Loucy (cell line): ENCODE measurements around the gene SHC4.

Experiments
- H2AFZ ChIP-seq: fragments of 200-600 bp; sonication (generic); 2 replicates; pipeline ENCODE4 v1.6.0; 2016; ENCODE audit warnings: antibody characterized with exemption, mild to moderate bottlenecking, low read length, moderate library complexity
- H3F3A ChIP-seq: fragments of 200-600 bp; 2 replicates; pipeline ENCODE4 v1.6.0; 2016; ENCODE audit warnings: antibody characterized with exemption, low read depth, mild to moderate bottlenecking
- H3K27me3 ChIP-seq: fragments of 200-600 bp; sonication (generic); 2 replicates; pipeline ENCODE4 v1.6.1; 2014; ENCODE audit warnings: low read length, mild to moderate bottlenecking; ENCODE audit not compliant: insufficient read depth, poor library complexity, severe bottlenecking
- H3K36me3 ChIP-seq: fragments of 200-600 bp; sonication (generic); 2 replicates; pipeline ENCODE4 v1.6.1; 2016; ENCODE audit warnings: low read length; ENCODE audit not compliant: insufficient read depth
- H3K4me1 ChIP-seq: fragments of 200-600 bp; sonication (generic); 2 replicates; pipeline ENCODE4 v1.5.1; 2014; ENCODE audit warnings: low read length, mild to moderate bottlenecking; ENCODE audit not compliant: insufficient read depth, poor library complexity, severe bottlenecking
- H3K4me2 ChIP-seq: fragments of 200-600 bp; sonication (generic); 2 replicates; pipeline ENCODE4 v1.6.0; 2014; ENCODE audit warnings: antibody characterized with exemption, low read length, low read depth, mild to moderate bottlenecking; ENCODE audit not compliant: poor library complexity, severe bottlenecking
- H3K4me3 ChIP-seq: fragments of 200-600 bp; sonication (generic); 2 replicates; pipeline ENCODE4 v1.5.1; 2014; ENCODE audit warnings: low read length, mild to moderate bottlenecking, mixed read lengths; ENCODE audit not compliant: poor library complexity, severe bottlenecking
- H3K79me2 ChIP-seq: fragments of 200-600 bp; sonication (generic); 2 replicates; pipeline ENCODE4 v1.6.1; 2014; ENCODE audit warnings: low read length; ENCODE audit not compliant: insufficient read depth
- H3K9ac ChIP-seq: fragments of 200-600 bp; sonication (generic); 2 replicates; pipeline ENCODE4 v1.6.0; 2014; ENCODE audit warnings: mild to moderate bottlenecking, low read depth, low read length, moderate library complexity; ENCODE audit not compliant: poor library complexity, severe bottlenecking
- H3K9me2 ChIP-seq: fragments of 200-600 bp; sonication (generic); replicated peaks from 2 replicates; pipeline ENCODE4 v1.6.1; 2016; ENCODE audit warnings: low read depth, low read length, mixed read lengths
- H3K9me3 ChIP-seq: fragments of 200-600 bp; sonication (generic); 2 replicates; pipeline ENCODE4 v1.6.1; 2014; ENCODE audit warnings: mild to moderate bottlenecking, antibody characterized with exemption, low read length, low read depth; ENCODE audit not compliant: insufficient read depth
- H4K20me1 ChIP-seq: fragments of 200-600 bp; sonication (generic); 2 replicates; pipeline ENCODE4 v1.6.0; 2014; ENCODE audit warnings: antibody characterized with exemption, low read length, mild to moderate bottlenecking; ENCODE audit not compliant: insufficient read depth, poor library complexity, severe bottlenecking
- CTCF ChIP-seq: fragments of 200-600 bp; sonication (generic); conservative IDR thresholded peaks from 2 replicates; pipeline ENCODE4 v1.5.1; 2014; ENCODE audit warnings: mild to moderate bottlenecking, antibody characterized with exemption, low read length
- EZH2phosphoT487 ChIP-seq: fragments of 200-600 bp; IDR thresholded peaks from 2 replicates; pipeline ENCODE4 v1.6.1; 2018; ENCODE audit warnings: antibody characterized with exemption, mild to moderate bottlenecking, moderate library complexity, borderline replicate concordance

The SHC4 gene

GRCh38 chr15:48985516-48985915 lies 21.8 kb upstream of the SHC4 start:
- H3K4me3 ChIP-seq, result no peak overlapping the region
- no peaks in the 10 kb centered on the region for H3K79me2 ChIP-seq
- peaks cover 7% of the 10 kb centered on the region; the same call in 1 of the 2 replicates for H3K36me3 ChIP-seq
- no peaks in the 10 kb centered on the region for H3K4me1 ChIP-seq
- no peak overlapping the region for H3K4me2 ChIP-seq
- TF ChIP-seq CTCF, result no peak
- TF ChIP-seq EZH2phosphoT487, result no peak
- H4K20me1 ChIP-seq, result no peaks in the 10 kb centered on the region
- H3K27me3 ChIP-seq, result no peaks in the 10 kb centered on the region
- H3F3A ChIP-seq, result no peaks in the 10 kb centered on the region
- H2AFZ ChIP-seq, result no peak overlapping the region
- H3K9me3 ChIP-seq, result no peaks in the 10 kb centered on the region
- no peak overlapping the region for H3K9ac ChIP-seq
- H3K9me2 ChIP-seq, result no peaks in the 10 kb centered on the region

GRCh38 chr15:48984811-48985352 lies 21.2 kb upstream of the SHC4 start:
- no peaks in the 10 kb centered on the region for H3K9me3 ChIP-seq
- H3K27me3 ChIP-seq, result no peaks in the 10 kb centered on the region
- H4K20me1 ChIP-seq, result no peaks in the 10 kb centered on the region
- TF ChIP-seq EZH2phosphoT487 (no peak), CTCF (no peak)
- no peak overlapping the region for H3K4me2 ChIP-seq
- H3K79me2 ChIP-seq, result no peaks in the 10 kb centered on the region
- H3K9me2 ChIP-seq, result no peaks in the 10 kb centered on the region
- H3F3A ChIP-seq, result no peaks in the 10 kb centered on the region
- H3K4me1 ChIP-seq, result no peaks in the 10 kb centered on the region
- no peak overlapping the region for H2AFZ ChIP-seq
- H3K4me3 ChIP-seq, result no peak overlapping the region
- H3K36me3 ChIP-seq, result peaks cover under 1% of the 10 kb centered on the region; the same call in 1 of the 2 replicates
- no peak overlapping the region for H3K9ac ChIP-seq

- Histone ChIP-seq H3K79me2 (no peaks in the 10 kb centered on the region), H3K4me3 (no peak overlapping the region), H4K20me1 (no peaks in the 10 kb centered on the region), H3K9me2 (no peaks in the 10 kb centered on the region), H3F3A (no peaks in the 10 kb centered on the region), H3K9me3 (no peaks in the 10 kb centered on the region), H3K4me1 (no peaks in the 10 kb centered on the region), H3K4me2 (no peak overlapping the region), H3K9ac (no peak overlapping the region), H3K36me3 (no peaks in the 10 kb centered on the region; the same call in 1 of the 2 replicates), H3K27me3 (no peaks in the 10 kb centered on the region), H2AFZ (no peak overlapping the region)
- TF ChIP-seq CTCF, result no peak
- TF ChIP-seq EZH2phosphoT487, result no peak
Measured at GRCh38 chr15:48984021-48984710, 20.4 kb upstream of the SHC4 start.
